Activated CD4-positive, alpha-beta T cell treated with anti-CD3 and anti-CD28 coated beads for 36 hours (primary cell): Measurements from ENCODE around the gene PNPLA8. TPM values are rescaled to one million over a fixed set of nuclear protein-coding genes. Genes with fewer than 3 reads are reported as not detected.
A peak's percentile ranks its signal among the peaks of the same experiment; 100 is the strongest.

ENCODE experiments used
- ATAC-seq: fragments of 200-7000 bp; cut with Tn5 transposase; one replicate; pipeline ENCODE4 v1.10.0; 2021; ENCODE audit warnings: mild to moderate bottlenecking, moderate library complexity
- CTCF ChIA-PET: fragments of 350-600 bp; sonication (Branson Sonifier 250); formaldehyde crosslinking; loops from one replicate; lab custom pipeline; 2021; ENCODE audit warnings: antibody characterized with exemption; lab: Charles Lee
- POLR2A ChIA-PET: fragments of 350-600 bp; sonication (Branson Sonifier 250); formaldehyde crosslinking; loops from one replicate; lab custom pipeline; 2021; ENCODE audit warnings: antibody characterized with exemption, inconsistent platforms; lab: Charles Lee
- DNase-seq: peaks from one replicate; pipeline ENCODE4 v3.0.0-alpha.2; 2020
- H3K27ac Mint-ChIP-seq: one replicate; pipeline ENCODE4 v1.8.0; 2021; ENCODE audit warnings: mixed read lengths
- H3K27me3 Mint-ChIP-seq: one replicate; pipeline ENCODE4 v1.8.0; 2021; ENCODE audit warnings: mixed read lengths
- H3K36me3 Mint-ChIP-seq: one replicate; pipeline ENCODE4 v1.8.0; 2021; ENCODE audit warnings: low read depth, mixed read lengths
- H3K4me1 Mint-ChIP-seq: one replicate; pipeline ENCODE4 v1.8.0; 2021; ENCODE audit warnings: mixed read lengths
- H3K4me3 Mint-ChIP-seq: one replicate; pipeline ENCODE4 v1.8.0; 2021; ENCODE audit warnings: mild to moderate bottlenecking, moderate library complexity, mixed read lengths
- H3K9me3 Mint-ChIP-seq: one replicate; pipeline ENCODE4 v1.8.0; 2021; ENCODE audit warnings: low read depth, mixed read lengths
- intact Hi-C, 2 experiments: fragments of 100-400 bp; cut with DNase I in 1 of 2; cut with micrococcal nuclease in 1 of 2; formaldehyde crosslinking; loops; one replicate each; pipeline versions ENCODE4 v1.14.2 to v1.15.1; 2022 to 2024; cut with DNase I, micrococcal nuclease
- total RNA-seq, 2 experiments: library from RNA; stranded (reverse); gene quantifications; one replicate each; pipeline ENCODE4 v1.2.3, GENCODE V29; 2021

The PNPLA8 gene
- total RNA-seq: 10 to 100 TPM; 14.2 to 18.4 TPM

GRCh38 chr7:108525985-108526767, at the start of gene PNPLA8:
Gene PNPLA8, minus strand, starts transcription at chr7:108526135. Its CDS starts 10,644 bp downstream, at chr7:108515491.
- peak within 1 kb of the TSS; percentile 91 for H3K4me3 Mint-ChIP-seq

GRCh38 chr7:108575156-108575555, 49.2 kb upstream of the PNPLA8 start:
- Mint-ChIP-seq H3K9me3 (peaks cover 3% of the 10 kb centered on the region), H3K4me3 (no peak overlapping the region), H3K4me1 (peaks cover 37% of the 10 kb centered on the region), H3K36me3 (peaks cover 57% of the 10 kb centered on the region), H3K27ac (no peak overlapping the region), H3K27me3 (no peaks in the 10 kb centered on the region)
- no peak for ATAC-seq
- ChIA-PET CTCF (interaction anchor here (1.1 kb wide), 2 partner anchors 76 to 78 kb away, joined by 3 read pairs; no protein-coding TSS in a partner anchor), POLR2A (no interaction called here)
- DNase-seq: no peak
- intact Hi-C loops: no loop called here

More at GRCh38 chr7:108525985-108526767, at the start of gene PNPLA8:
- Mint-ChIP-seq H3K36me3 (peaks cover 5% of the 10 kb centered on the region), H3K27me3 (peaks cover 2% of the 10 kb centered on the region), H3K4me1 (peaks cover 37% of the 10 kb centered on the region), H3K27ac (peak within 1 kb of the TSS; percentile 96), H3K9me3 (no peaks in the 10 kb centered on the region)
- CTCF ChIA-PET: interaction anchor here (0.9 to 2.2 kb wide), 6 partner anchors 9 to 259 kb away, joined by 3 to 11 read pairs (median 3); partner anchors contain the start of genes DNAJB9 and THAP5
- DNase-seq: peak; percentile 100
- POLR2A ChIA-PET: interaction anchor here (0.8 to 3.2 kb wide), 4 partner anchors 9 to 45 kb away, joined by 3 to 25 read pairs (median 4); partner anchors contain the start of genes DNAJB9 and THAP5
- ATAC-seq: peak; percentile 92
- intact Hi-C loops: loop anchor here (1.0 to 5.0 kb wide), 4 partner anchors 43 to 1357 kb away; partner anchors contain the start of genes DNAJB9 (in 2 of the 2), THAP5 (in 2 of the 2), COG5 (in 1 of the 2) and DUS4L (in 1 of the 2)

- H3K9me3 Mint-ChIP-seq: no peaks in the 10 kb centered on the region
- peaks cover 51% of the 10 kb centered on the region for H3K36me3 Mint-ChIP-seq
- H3K4me3 Mint-ChIP-seq: no peak overlapping the region
- no peak overlapping the region for H3K27ac Mint-ChIP-seq
- no peaks in the 10 kb centered on the region for H3K27me3 Mint-ChIP-seq
- ChIA-PET CTCF (no interaction called here), POLR2A (no interaction called here)
- peaks cover 46% of the 10 kb centered on the region for H3K4me1 Mint-ChIP-seq
- intact Hi-C loops: no loop called here
- DNase-seq: no peak
- no peak for ATAC-seq
Measured at GRCh38 chr7:108572480-108572879, 46.5 kb upstream of the PNPLA8 start.

GRCh38 chr7:108570146-108570755, 44.3 kb upstream of the PNPLA8 start:
- peaks cover 50% of the 10 kb centered on the region for H3K36me3 Mint-ChIP-seq

GRCh38 chr7:108569381-108570145, 43.6 kb upstream of the PNPLA8 start, which contains the start of the genes DNAJB9 and THAP5:
Gene DNAJB9, plus strand, starts transcription at chr7:108569874. Its CDS starts 1,853 bp downstream, at chr7:108571727.
Gene THAP5, minus strand, starts transcription at chr7:108569706. Its CDS starts 137 bp downstream, at chr7:108569569.
- DNase-seq (peak; percentile 99), ATAC-seq (peak; percentile 91)
- peak within 1 kb of the TSS; percentile 99 for H3K27ac Mint-ChIP-seq
- POLR2A ChIA-PET: interaction anchor here (0.6 to 2.0 kb wide), 5 partner anchors 39 to 826 kb away, joined by 3 to 25 read pairs (median 3); partner anchors contain the start of genes CBLL1 and PNPLA8
- no peaks in the 10 kb centered on the region for H3K27me3 Mint-ChIP-seq
- CTCF ChIA-PET: interaction anchor here (0.8 to 1.1 kb wide), 2 partner anchors 9 to 43 kb away, joined by 3 to 11 read pairs; partner anchors contain the start of gene PNPLA8
- peaks cover 40% of the 10 kb centered on the region for H3K4me1 Mint-ChIP-seq
- intact Hi-C loops: loop anchor here (1.0 to 10.0 kb wide), 5 partner anchors 43 to 1402 kb away; partner anchors contain the start of genes PNPLA8 (in 2 of the 2), COG5 (in 1 of the 2), DUS4L (in 1 of the 2) and HBP1 (in 1 of the 2)
- H3K9me3 Mint-ChIP-seq: no peaks in the 10 kb centered on the region
- H3K36me3 Mint-ChIP-seq: peaks cover 48% of the 10 kb centered on the region
- H3K4me3 Mint-ChIP-seq: peak within 1 kb of the TSS; percentile 98

More at GRCh38 chr7:108570146-108570755, 44.3 kb upstream of the PNPLA8 start:
- CTCF ChIA-PET: interaction anchor here (0.8 to 1.1 kb wide), 2 partner anchors 9 to 44 kb away, joined by 3 to 11 read pairs; partner anchors contain the start of gene PNPLA8
- no peaks in the 10 kb centered on the region for H3K27me3 Mint-ChIP-seq
- intact Hi-C loops: no loop called here
- peak; percentile 70 for DNase-seq
- H3K27ac Mint-ChIP-seq: peak overlapping the region; percentile 99
- ATAC-seq: peak; percentile 21
- POLR2A ChIA-PET: interaction anchor here (0.6 to 2.0 kb wide), 4 partner anchors 40 to 827 kb away, joined by 3 to 25 read pairs (median 3); partner anchors contain the start of genes CBLL1 and PNPLA8
- H3K4me3 Mint-ChIP-seq: peak overlapping the region; percentile 98
- peaks cover 40% of the 10 kb centered on the region for H3K4me1 Mint-ChIP-seq
- H3K9me3 Mint-ChIP-seq: no peaks in the 10 kb centered on the region

- intact Hi-C loops: loop anchor here (1.0 to 10.0 kb wide), 5 partner anchors 43 to 1402 kb away; partner anchors contain the start of genes PNPLA8 (in 2 of the 2), COG5 (in 1 of the 2), DUS4L (in 1 of the 2) and HBP1 (in 1 of the 2)
- DNase-seq: no peak
- Mint-ChIP-seq H3K9me3 (no peaks in the 10 kb centered on the region), H3K4me3 (peak overlapping the region; percentile 98), H3K36me3 (peaks cover 50% of the 10 kb centered on the region), H3K27me3 (no peaks in the 10 kb centered on the region), H3K4me1 (peaks cover 35% of the 10 kb centered on the region), H3K27ac (peak overlapping the region; percentile 99)
- ChIA-PET POLR2A (interaction anchor here (1.0 to 2.0 kb wide), 2 partner anchors 43 kb away, joined by 3 to 25 read pairs; partner anchors contain the start of gene PNPLA8), CTCF (no interaction called here)
- ATAC-seq: no peak
Measured at GRCh38 chr7:108568801-108569380, 43.0 kb upstream of the PNPLA8 start.

GRCh38 chr7:108565987-108566386, 40.1 kb upstream of the PNPLA8 start:
- DNase-seq (no peak), ATAC-seq (no peak)
- Mint-ChIP-seq H3K4me1 (peaks cover 15% of the 10 kb centered on the region), H3K9me3 (peaks cover 7% of the 10 kb centered on the region), H3K36me3 (peaks cover 43% of the 10 kb centered on the region), H3K27ac (no peak overlapping the region), H3K27me3 (no peaks in the 10 kb centered on the region), H3K4me3 (no peak overlapping the region)
- intact Hi-C loops: loop anchor here (5.0 to 10.0 kb wide), 3 partner anchors 751 to 1399 kb away; partner anchors contain the start of genes COG5 (in 1 of the 2), DUS4L (in 1 of the 2) and HBP1 (in 1 of the 2)
- POLR2A ChIA-PET: interaction anchor here (0.6 kb wide), 1 partner anchor 18 kb away, joined by 3 read pairs; no protein-coding TSS in a partner anchor
- CTCF ChIA-PET: no interaction called here

- H3K36me3 Mint-ChIP-seq: peaks cover 51% of the 10 kb centered on the region
- no peaks in the 10 kb centered on the region for H3K27me3 Mint-ChIP-seq
- no peak overlapping the region for H3K4me3 Mint-ChIP-seq
- CTCF ChIA-PET: interaction anchor here (1.2 kb wide), 1 partner anchor 21 kb away, joined by 5 read pairs; no protein-coding TSS in a partner anchor
- H3K9me3 Mint-ChIP-seq: peaks cover 29% of the 10 kb centered on the region
- ATAC-seq (no peak), DNase-seq (no peak)
- H3K27ac Mint-ChIP-seq: no peak overlapping the region
- POLR2A ChIA-PET: no interaction called here
- intact Hi-C loops: loop anchor here (10.0 kb wide), 2 partner anchors 746 to 996 kb away; partner anchors contain the start of genes COG5 (in 1 of the 2) and DUS4L (in 1 of the 2)
- no peaks in the 10 kb centered on the region for H3K4me1 Mint-ChIP-seq
Measured at GRCh38 chr7:108561047-108561619, 35.2 kb upstream of the PNPLA8 start.

- peaks cover 41% of the 10 kb centered on the region for H3K36me3 Mint-ChIP-seq
- H3K27ac Mint-ChIP-seq: no peak overlapping the region
- ATAC-seq: no peak
- CTCF ChIA-PET: interaction anchor here (0.7 kb wide), 1 partner anchor 12 kb away, joined by 3 read pairs; no protein-coding TSS in a partner anchor
- no peak for DNase-seq
- peaks cover 33% of the 10 kb centered on the region for H3K9me3 Mint-ChIP-seq
- POLR2A ChIA-PET: no interaction called here
- H3K4me3 Mint-ChIP-seq: no peak overlapping the region
- H3K4me1 Mint-ChIP-seq: no peaks in the 10 kb centered on the region
- intact Hi-C loops: no loop called here
- H3K27me3 Mint-ChIP-seq: no peaks in the 10 kb centered on the region
Measured at GRCh38 chr7:108559253-108559652, 33.3 kb upstream of the PNPLA8 start.
